ENCODE measurements around the gene GMCL1.

DNA sequence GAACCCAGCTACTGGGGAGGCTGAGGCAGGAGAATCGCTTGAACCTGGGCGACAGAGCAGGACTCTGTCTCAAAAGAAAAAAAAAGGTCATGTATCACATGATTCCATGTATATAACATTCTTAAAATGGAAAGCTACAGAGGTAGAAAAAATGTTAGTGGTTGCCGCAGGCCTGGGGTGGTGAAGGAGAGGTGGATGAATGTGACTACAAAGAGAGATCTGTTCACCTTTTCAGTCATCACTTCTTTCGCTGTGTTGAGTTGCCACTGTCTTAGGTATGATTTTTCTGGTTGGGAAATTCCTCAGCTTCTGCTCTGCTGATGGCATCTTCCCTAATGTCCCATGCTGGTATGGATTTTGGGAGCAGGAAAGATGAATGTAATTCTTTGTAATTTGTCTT is 59.0 kb downstream of the GMCL1 start:
- TF ChIP-seq, protein P1, sequence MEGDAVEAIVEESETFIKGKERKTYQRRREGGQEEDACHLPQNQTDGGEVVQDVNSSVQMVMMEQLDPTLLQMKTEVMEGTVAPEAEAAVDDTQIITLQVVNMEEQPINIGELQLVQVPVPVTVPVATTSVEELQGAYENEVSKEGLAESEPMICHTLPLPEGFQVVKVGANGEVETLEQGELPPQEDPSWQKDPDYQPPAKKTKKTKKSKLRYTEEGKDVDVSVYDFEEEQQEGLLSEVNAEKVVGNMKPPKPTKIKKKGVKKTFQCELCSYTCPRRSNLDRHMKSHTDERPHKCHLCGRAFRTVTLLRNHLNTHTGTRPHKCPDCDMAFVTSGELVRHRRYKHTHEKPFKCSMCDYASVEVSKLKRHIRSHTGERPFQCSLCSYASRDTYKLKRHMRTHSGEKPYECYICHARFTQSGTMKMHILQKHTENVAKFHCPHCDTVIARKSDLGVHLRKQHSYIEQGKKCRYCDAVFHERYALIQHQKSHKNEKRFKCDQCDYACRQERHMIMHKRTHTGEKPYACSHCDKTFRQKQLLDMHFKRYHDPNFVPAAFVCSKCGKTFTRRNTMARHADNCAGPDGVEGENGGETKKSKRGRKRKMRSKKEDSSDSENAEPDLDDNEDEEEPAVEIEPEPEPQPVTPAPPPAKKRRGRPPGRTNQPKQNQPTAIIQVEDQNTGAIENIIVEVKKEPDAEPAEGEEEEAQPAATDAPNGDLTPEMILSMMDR (IDR thresholded peaks at IDR 0.05; ENCODE audit: insufficient read depth, low read depth, low read length), result no peak
- TF ChIP-seq EZH2 (IDR thresholded peaks at IDR 0.05; ENCODE audit: insufficient read depth, low read length), result no peak

All from astrocyte (in vitro differentiated cells and primary cell).